MCF 10A (cell line): ENCODE measurements around the gene FAM111B. TPM values are rescaled to one million over a fixed set of nuclear protein-coding genes. Genes with fewer than 3 reads are reported as not detected.
"Not testable (repeated sequence)": the region's sequence is repeated elsewhere in the genome, so short reads cannot be mapped to it uniquely, and the experiment has no call there.

ENCODE experiments used
- BruUV-seq: library from RNA; stranded (reverse); fragments of 400-500 nt; replicated peaks from 2 replicates; lab custom pipeline; 2021; lab: Mats Ljungman, UMichigan
- CTCF ChIA-PET: fragments of 300-600 bp; sonication (Branson Sonifier 250); formaldehyde crosslinking; extraction: SDS; loops from one replicate; lab custom pipeline; 2021; ENCODE audit warnings: antibody characterized with exemption, inconsistent platforms; lab: Yijun Ruan, JAX
- POLR2A ChIA-PET: fragments of 300-600, 350-650 bp; sonication (Branson Sonifier 250); formaldehyde crosslinking; extraction: SDS; loops from one replicate; lab custom pipeline; 2020; ENCODE audit warnings: antibody characterized with exemption, inconsistent platforms; lab: Yijun Ruan, JAX
- DNase-seq: peaks from one replicate; pipeline ENCODE4 v3.0.0-alpha.2; 2018; ENCODE audit not compliant: unreplicated experiment
- H3K27ac Mint-ChIP-seq: one replicate; pipeline ENCODE4 v1.8.0; 2022; ENCODE audit warnings: mild to moderate bottlenecking, low read depth, mixed read lengths; ENCODE audit not compliant: unreplicated experiment
- H3K27me3 Mint-ChIP-seq: one replicate; pipeline ENCODE4 v1.8.0; 2022; ENCODE audit warnings: mixed read lengths; ENCODE audit not compliant: insufficient read depth, unreplicated experiment
- H3K36me3 Mint-ChIP-seq: one replicate; pipeline ENCODE4 v1.8.0; 2022; ENCODE audit warnings: mild to moderate bottlenecking, moderate library complexity, mixed read lengths; ENCODE audit not compliant: insufficient read depth, unreplicated experiment
- H3K4me1 Mint-ChIP-seq: one replicate; pipeline ENCODE4 v1.8.0; 2022; ENCODE audit warnings: mixed read lengths; ENCODE audit not compliant: insufficient read depth, unreplicated experiment
- H3K4me3 Mint-ChIP-seq: one replicate; pipeline ENCODE4 v1.8.0; 2022; ENCODE audit warnings: mild to moderate bottlenecking, moderate library complexity, mixed read lengths; ENCODE audit not compliant: unreplicated experiment
- H3K9me3 Mint-ChIP-seq: one replicate; pipeline ENCODE4 v1.8.0; 2022; ENCODE audit warnings: mixed read lengths; ENCODE audit not compliant: unreplicated experiment
- CTCF ChIP-seq: fragments of 200-600 bp; IDR thresholded peaks from one replicate; pipeline ENCODE4 v1.8.0; 2022; ENCODE audit warnings: antibody characterized with exemption, mild to moderate bottlenecking; ENCODE audit not compliant: unreplicated experiment
- intact Hi-C: fragments of 100-400 bp; cut with micrococcal nuclease; formaldehyde crosslinking; loops from 2 replicates; pipeline ENCODE4 v1.14.1; 2022
- total RNA-seq: library from RNA; stranded (reverse); gene quantifications from 2 replicates; pipeline ENCODE4 v1.2.3, GENCODE V29; 2022

FAM111B gene
- total RNA-seq, 1 experiment from 2014 or later = 1.6 TPM

- Mint-ChIP-seq H3K4me3 (no peak overlapping the region), H3K4me1 (peaks cover 7% of the 10 kb centered on the region), H3K9me3 (no peaks in the 10 kb centered on the region), H3K27me3 (peaks cover 64% of the 10 kb centered on the region), H3K27ac (no peak overlapping the region), H3K36me3 (no peaks in the 10 kb centered on the region)
- no TSS peak for BruUV-seq
- ChIA-PET CTCF (interaction anchor here (0.7 to 1.7 kb wide), 3 partner anchors 9 to 95 kb away, joined by 3 to 5 read pairs (median 5); no protein-coding TSS in a partner anchor), POLR2A (no interaction called here)
- intact Hi-C loops = no loop called here
- no peak for TF ChIP-seq CTCF
- no peak for DNase-seq
Observed at GRCh38 chr11:59062602-59063529, 44.2 kb upstream of the FAM111B start.

DNA sequence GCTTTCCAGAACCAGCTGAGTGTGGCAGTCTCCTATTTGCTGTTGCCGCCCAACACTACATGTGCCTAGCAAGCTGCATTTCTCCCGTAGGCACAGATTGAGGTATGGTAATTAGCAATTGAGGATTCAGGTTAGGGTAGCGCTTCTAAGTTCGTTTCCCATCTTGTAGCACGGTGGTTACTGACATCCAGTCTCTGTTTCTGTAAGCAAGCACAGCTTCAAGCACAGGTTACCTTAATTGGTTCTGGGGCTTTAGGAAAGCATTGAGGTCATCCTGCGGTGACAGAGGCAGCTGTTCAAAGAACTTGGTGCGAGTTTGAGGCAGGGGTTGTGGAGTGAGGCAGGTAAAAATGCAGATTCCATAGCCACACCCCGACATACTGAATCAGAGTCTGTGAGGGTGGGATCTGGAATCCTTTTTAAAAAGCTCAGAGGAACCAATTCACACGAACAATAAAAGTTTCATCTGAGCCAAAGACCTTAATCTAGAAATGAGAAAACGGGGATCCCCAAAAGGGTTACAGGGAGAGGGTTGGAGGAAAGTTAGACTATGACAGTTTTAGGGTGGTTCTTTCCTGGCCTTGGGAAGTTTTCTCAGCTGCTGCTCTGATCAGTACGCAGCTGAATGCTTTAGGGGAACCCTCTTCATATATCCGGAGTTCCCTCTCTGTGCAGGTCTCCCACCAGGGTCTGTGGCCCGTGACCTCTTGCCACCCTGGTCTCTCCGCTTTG lies 42.9 kb upstream of the FAM111B start:
- H3K9me3 Mint-ChIP-seq, H3K36me3 Mint-ChIP-seq, intact Hi-C loops, BruUV-seq, DNase-seq, H3K4me1 Mint-ChIP-seq, H3K27ac Mint-ChIP-seq, H3K4me3 Mint-ChIP-seq, POLR2A ChIA-PET: not testable (repeated sequence)
- CTCF ChIA-PET = interaction anchor here (0.9 to 1.7 kb wide), 2 partner anchors 72 to 94 kb away, joined by 5 read pairs; no protein-coding TSS in a partner anchor
- peaks cover 75% of the 10 kb centered on the region for H3K27me3 Mint-ChIP-seq

GRCh38 chr11:59069087-59069486 lies 38.0 kb upstream of the FAM111B start:
- intact Hi-C loops = no loop called here
- no peaks in the 10 kb centered on the region for H3K36me3 Mint-ChIP-seq
- no TSS peak for BruUV-seq
- H3K4me1 Mint-ChIP-seq = no peaks in the 10 kb centered on the region
- H3K27ac Mint-ChIP-seq = no peak overlapping the region
- ChIA-PET CTCF (interaction anchor here (2.4 kb wide), 1 partner anchor 11 kb away, joined by 11 read pairs; no protein-coding TSS in a partner anchor), POLR2A (no interaction called here)
- peaks cover 90% of the 10 kb centered on the region for H3K27me3 Mint-ChIP-seq
- DNase-seq = no peak
- H3K4me3 Mint-ChIP-seq = no peak overlapping the region
- no peaks in the 10 kb centered on the region for H3K9me3 Mint-ChIP-seq
- TF ChIP-seq CTCF = no peak

- intact Hi-C loops = no loop called here
- POLR2A ChIA-PET = interaction anchor here (0.6 kb wide), 1 partner anchor 14 kb away, joined by 3 read pairs; no protein-coding TSS in a partner anchor
- Mint-ChIP-seq H3K27ac (no peak overlapping the region), H3K4me3 (no peak overlapping the region), H3K36me3 (no peaks in the 10 kb centered on the region), H3K4me1 (no peaks in the 10 kb centered on the region), H3K9me3 (no peaks in the 10 kb centered on the region), H3K27me3 (peaks cover 37% of the 10 kb centered on the region)
- CTCF ChIA-PET = interaction anchor here (0.5 to 0.9 kb wide), 2 partner anchors 23 to 171 kb away, joined by 3 read pairs; no protein-coding TSS in a partner anchor
- DNase-seq = no peak
- BruUV-seq = no TSS peak
- TF ChIP-seq CTCF = no peak
Observed at GRCh38 chr11:59076876-59077571, 30.0 kb upstream of the FAM111B start.
